Gastroesophageal sphincter (tissue), 3 donors: ENCODE results near the gene NPW.

Source experiments
- EP300 ChIP-seq: sonication (generic); formaldehyde crosslinking; IDR thresholded peaks from one replicate; pipeline ENCODE4 v1.6.1; 2017; ENCODE audit warnings: antibody characterized with exemption, mild to moderate bottlenecking
- POLR2A ChIP-seq, 2 donors: fragments of 450-650 bp; IDR thresholded peaks; one replicate each; pipeline ENCODE4 v1.6.1; 2017; ENCODE audit warnings: antibody characterized with exemption in 2 of 2, mild to moderate bottlenecking in 2 of 2, moderate library complexity in 1 of 2
- POLR2AphosphoS5 ChIP-seq: sonication (generic); formaldehyde crosslinking; IDR thresholded peaks from one replicate; pipeline ENCODE4 v1.6.1; 2017; ENCODE audit warnings: antibody characterized with exemption
- TF ChIP-seq, protein P1 (sequence below), 4 experiments: fragments of 200-600 bp in 2 of 4; fragments of 450-650 bp in 2 of 4; sonication (generic) in 1 of 4; IDR thresholded peaks; one replicate each; pipeline ENCODE4 v1.5.1; 2017 to 2019; ENCODE audit warnings: antibody characterized with exemption in 4 of 4, mild to moderate bottlenecking in 2 of 4, moderate library complexity in 2 of 4

DNA sequence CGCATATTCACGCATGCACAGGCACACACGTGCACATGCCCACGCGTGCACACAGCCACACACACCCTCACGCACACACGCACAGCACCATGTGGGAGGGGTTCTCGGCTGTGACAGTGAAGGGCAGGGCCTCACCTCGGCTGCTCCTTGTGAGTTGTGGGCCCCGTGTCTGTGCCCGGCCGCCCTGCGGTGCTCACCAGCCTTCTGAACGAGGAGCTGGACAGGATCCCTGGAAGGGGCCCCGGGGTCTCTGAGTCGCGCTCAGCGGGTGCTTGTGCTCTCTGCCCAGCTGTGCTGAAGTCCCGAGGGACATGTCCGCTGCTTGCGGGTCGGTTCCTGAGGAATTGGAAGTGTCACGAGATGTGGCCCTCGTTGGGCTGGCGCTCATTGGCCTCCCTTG is 44.3 kb downstream of the NPW start:
- TF ChIP-seq, protein P1, sequence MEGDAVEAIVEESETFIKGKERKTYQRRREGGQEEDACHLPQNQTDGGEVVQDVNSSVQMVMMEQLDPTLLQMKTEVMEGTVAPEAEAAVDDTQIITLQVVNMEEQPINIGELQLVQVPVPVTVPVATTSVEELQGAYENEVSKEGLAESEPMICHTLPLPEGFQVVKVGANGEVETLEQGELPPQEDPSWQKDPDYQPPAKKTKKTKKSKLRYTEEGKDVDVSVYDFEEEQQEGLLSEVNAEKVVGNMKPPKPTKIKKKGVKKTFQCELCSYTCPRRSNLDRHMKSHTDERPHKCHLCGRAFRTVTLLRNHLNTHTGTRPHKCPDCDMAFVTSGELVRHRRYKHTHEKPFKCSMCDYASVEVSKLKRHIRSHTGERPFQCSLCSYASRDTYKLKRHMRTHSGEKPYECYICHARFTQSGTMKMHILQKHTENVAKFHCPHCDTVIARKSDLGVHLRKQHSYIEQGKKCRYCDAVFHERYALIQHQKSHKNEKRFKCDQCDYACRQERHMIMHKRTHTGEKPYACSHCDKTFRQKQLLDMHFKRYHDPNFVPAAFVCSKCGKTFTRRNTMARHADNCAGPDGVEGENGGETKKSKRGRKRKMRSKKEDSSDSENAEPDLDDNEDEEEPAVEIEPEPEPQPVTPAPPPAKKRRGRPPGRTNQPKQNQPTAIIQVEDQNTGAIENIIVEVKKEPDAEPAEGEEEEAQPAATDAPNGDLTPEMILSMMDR (IDR thresholded peaks at IDR 0.05): no peak
- no peak for TF ChIP-seq POLR2A (IDR thresholded peaks at IDR 0.05)
- TF ChIP-seq POLR2AphosphoS5: no peak
- TF ChIP-seq EP300: no peak
